HG02798 (cell line): Measurements from ENCODE around the gene KLHL17.

Experiments
- ATAC-seq: cut with Tn5 transposase; IDR thresholded peaks from one replicate; pipeline ENCODE4 v1.9.1; 2021; ENCODE audit warnings: mild to moderate bottlenecking; ENCODE audit not compliant: unreplicated experiment, poor library complexity

KLHL17 gene

GRCh38 chr1:960363-961131 is at the start of gene KLHL17:
Gene KLHL17 (plus strand): TSS chr1:960584. CDS start chr1:960694, 110 bp downstream.
- peak; percentile 40 for ATAC-seq

- ATAC-seq, result no peak
These were observed 49.3 kb upstream of the KLHL17 start for GRCh38 chr1:910881-911721.

- no peak for ATAC-seq
These were observed 48.3 kb upstream of the KLHL17 start for GRCh38 chr1:911875-912739.

GRCh38 chr1:912740-913301 is 47.6 kb upstream of the KLHL17 start:
- ATAC-seq, result no peak

- no peak for ATAC-seq
These were observed 46.8 kb upstream of the KLHL17 start for GRCh38 chr1:913491-914130.

GRCh38 chr1:914131-914890 is 46.1 kb upstream of the KLHL17 start:
- ATAC-seq, result no peak

- ATAC-seq, result no peak
These were observed 45.5 kb upstream of the KLHL17 start for GRCh38 chr1:914891-915280.

GRCh38 chr1:915295-916172 is 44.9 kb upstream of the KLHL17 start:
- ATAC-seq, result no peak

GRCh38 chr1:916173-917075 is 44.0 kb upstream of the KLHL17 start:
- no peak for ATAC-seq

GRCh38 chr1:917076-917459 is 43.3 kb upstream of the KLHL17 start:
- ATAC-seq, result no peak

- no peak for ATAC-seq
These were observed 42.8 kb upstream of the KLHL17 start for GRCh38 chr1:917466-918091.

- ATAC-seq, result no peak
These were observed 42.0 kb upstream of the KLHL17 start for GRCh38 chr1:918353-918752.

- ATAC-seq, result no peak
These were observed 41.5 kb upstream of the KLHL17 start for GRCh38 chr1:918843-919242.

GRCh38 chr1:919271-919872 is 41.0 kb upstream of the KLHL17 start:
- ATAC-seq, result no peak

GRCh38 chr1:920010-920409 is 40.4 kb upstream of the KLHL17 start:
- no peak for ATAC-seq

GRCh38 chr1:920521-920920 is 39.9 kb upstream of the KLHL17 start:
- no peak for ATAC-seq
